Keratinocyte (primary cell): Measurements from ENCODE around the gene ITPKC. TPM values are rescaled to one million over a fixed set of nuclear protein-coding genes. Genes with fewer than 3 reads are reported as not detected.

Experiments
- DNase-seq: peaks from one replicate; pipeline ENCODE4 v3.0.0-alpha.2; 2011; ENCODE audit warnings: low read depth, missing footprints, low spot score
- FAIRE-seq: peaks from 2 replicates; lab custom pipeline; 2011; peaks lifted over from hg19 to GRCh38; lab: Jason Lieb, UNC
- H2AFZ ChIP-seq: 2 replicates; pipeline ENCODE4 v1.6.0; 2012; ENCODE audit warnings: low read length, control low read depth, inconsistent platforms; ENCODE audit not compliant: control insufficient read depth
- H3K27ac ChIP-seq: 2 replicates; pipeline ENCODE4 v1.5.1; 2011; ENCODE audit warnings: low read length; ENCODE audit not compliant: control insufficient read depth, insufficient read depth
- H3K27me3 ChIP-seq: 3 replicates; pipeline ENCODE4 v1.6.0; 2011; ENCODE audit warnings: low read length; ENCODE audit not compliant: control insufficient read depth, insufficient read depth; ENCODE audit errors: extremely low read depth
- H3K36me3 ChIP-seq, 2 experiments: 2 replicates in 1 of 2; 3 replicates in 1 of 2; pipeline ENCODE4 v1.5.1; 2011; ENCODE audit warnings: low read length in 2 of 2, mild to moderate bottlenecking in 1 of 2; ENCODE audit not compliant: control insufficient read depth in 2 of 2, insufficient read depth in 2 of 2; ENCODE audit errors: extremely low read depth in 1 of 2
- H3K4me1 ChIP-seq: 3 replicates; pipeline ENCODE4 v1.5.1; 2011; ENCODE audit warnings: low read length; ENCODE audit not compliant: control insufficient read depth, insufficient read depth; ENCODE audit errors: extremely low read depth
- H3K4me2 ChIP-seq: 3 replicates; pipeline ENCODE4 v1.6.0; 2011; ENCODE audit warnings: low read depth, low read length; ENCODE audit not compliant: control insufficient read depth, insufficient read depth; ENCODE audit errors: extremely low read depth
- H3K4me3 ChIP-seq, 3 experiments: fragments of 200-600 bp in 1 of 3; sonication (generic) in 1 of 3; 2 replicates in 2 of 3; 3 replicates in 1 of 3; pipeline ENCODE4 v1.5.1; 2011 to 2016; ENCODE audit warnings: low read length in 3 of 3, mild to moderate bottlenecking in 3 of 3, control low read depth in 2 of 3, inconsistent platforms in 1 of 3, low read depth in 1 of 3, mixed read lengths in 1 of 3, mixed run types in 1 of 3, moderate library complexity in 1 of 3; ENCODE audit not compliant: control insufficient read depth in 2 of 3, insufficient read depth in 2 of 3; ENCODE audit errors: extremely low read depth in 1 of 3
- H3K79me2 ChIP-seq: 2 replicates; pipeline ENCODE4 v1.6.0; 2012; ENCODE audit warnings: low read length; ENCODE audit not compliant: control insufficient read depth, insufficient read depth
- H3K9ac ChIP-seq: 3 replicates; pipeline ENCODE4 v1.6.0; 2011; ENCODE audit warnings: low read length; ENCODE audit not compliant: control insufficient read depth, insufficient read depth; ENCODE audit errors: extremely low read depth
- H3K9me1 ChIP-seq: 3 replicates; pipeline ENCODE4 v1.6.0; 2011; ENCODE audit warnings: low read length; ENCODE audit not compliant: control insufficient read depth, insufficient read depth; ENCODE audit errors: extremely low read depth
- H3K9me3 ChIP-seq: 2 replicates; pipeline ENCODE4 v1.5.1; 2012; ENCODE audit warnings: low read depth, low read length; ENCODE audit not compliant: control insufficient read depth
- H4K20me1 ChIP-seq: 3 replicates; pipeline ENCODE4 v1.6.0; 2011; ENCODE audit warnings: low read length; ENCODE audit not compliant: control insufficient read depth, insufficient read depth; ENCODE audit errors: extremely low read depth
- EZH2 ChIP-seq: IDR thresholded peaks from one replicate; pipeline ENCODE4 v1.6.1; 2012; ENCODE audit warnings: inconsistent platforms, mild to moderate bottlenecking, low read length, moderate library complexity
- dilution Hi-C: fragments of 300-500 bp; cut with MboI; formaldehyde crosslinking; loops from one replicate; pipeline ENCODE4 v1.7.0; 2020; ENCODE audit warnings: low sequenced_read_pairs; ENCODE audit not compliant: extremely low pct_ligation_motif_present
- polyA plus RNA-seq, 5 experiments: library from polyadenylated mRNA; depleted of rRNA in 3 of 5; stranded (reverse) in 3 of 5; stranded (forward) in 1 of 5; unstranded in 1 of 5; fragments of >200 nt; gene quantifications; 1 replicate in 1 of 5; 2 replicates in 3 of 5; 3 replicates in 1 of 5; pipeline versions ENCODE4 v1.2.1 to v1.2.3, GENCODE V29; 2011 to 2012; ENCODE audit warnings: missing spikeins in 2 of 5, low read depth in 1 of 5, low replicate concordance in 1 of 5
- TF ChIP-seq, protein P1 (sequence below), 3 experiments: IDR thresholded peaks in 1 of 3; conservative IDR thresholded peaks in 1 of 3; optimal IDR thresholded peaks in 1 of 3; 2 replicates in 2 of 3; 3 replicates in 1 of 3; pipeline versions ENCODE3 to v1.5.1; 2011; ENCODE audit warnings: low read length in 3 of 3, mild to moderate bottlenecking in 3 of 3, moderate library complexity in 2 of 3, control low read depth in 1 of 3, inconsistent platforms in 1 of 3; ENCODE audit not compliant: insufficient read depth in 2 of 3; ENCODE audit errors: extremely low read depth in 1 of 3

ITPKC gene
- polyA plus RNA-seq, 1 donor (not counting 4 experiments of a cell fraction or from before 2014, with no cell fraction given), result 17.2 TPM

DNA sequence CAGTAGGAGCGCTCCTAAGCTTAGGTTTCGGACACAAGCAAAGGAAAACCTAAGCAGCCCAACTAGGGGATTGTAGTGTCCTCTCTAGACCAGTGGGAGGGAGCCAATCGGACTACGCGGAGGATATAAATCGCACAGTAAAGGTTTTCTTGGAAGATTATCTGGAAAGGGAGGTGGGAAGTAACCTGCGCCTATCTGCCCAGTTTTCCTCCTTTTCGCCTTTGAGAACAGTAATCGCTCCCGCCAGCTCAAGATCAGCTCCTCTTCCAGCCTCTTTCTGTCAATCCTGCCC lies 60.7 kb downstream of the ITPKC start:
- peak overlapping the region; percentile 98 for H3K27ac ChIP-seq
- peak overlapping the region; percentile 70 to 96 (median 81) for H3K4me3 ChIP-seq
- H3K4me1 ChIP-seq, result peaks cover 26% of the 10 kb centered on the region
- peak overlapping the region; percentile 100 for H3K4me2 ChIP-seq
- FAIRE-seq (no peak), DNase-seq (no peak)
- H3K36me3 ChIP-seq, result no peaks in the 10 kb centered on the region
- TF ChIP-seq, protein P1, sequence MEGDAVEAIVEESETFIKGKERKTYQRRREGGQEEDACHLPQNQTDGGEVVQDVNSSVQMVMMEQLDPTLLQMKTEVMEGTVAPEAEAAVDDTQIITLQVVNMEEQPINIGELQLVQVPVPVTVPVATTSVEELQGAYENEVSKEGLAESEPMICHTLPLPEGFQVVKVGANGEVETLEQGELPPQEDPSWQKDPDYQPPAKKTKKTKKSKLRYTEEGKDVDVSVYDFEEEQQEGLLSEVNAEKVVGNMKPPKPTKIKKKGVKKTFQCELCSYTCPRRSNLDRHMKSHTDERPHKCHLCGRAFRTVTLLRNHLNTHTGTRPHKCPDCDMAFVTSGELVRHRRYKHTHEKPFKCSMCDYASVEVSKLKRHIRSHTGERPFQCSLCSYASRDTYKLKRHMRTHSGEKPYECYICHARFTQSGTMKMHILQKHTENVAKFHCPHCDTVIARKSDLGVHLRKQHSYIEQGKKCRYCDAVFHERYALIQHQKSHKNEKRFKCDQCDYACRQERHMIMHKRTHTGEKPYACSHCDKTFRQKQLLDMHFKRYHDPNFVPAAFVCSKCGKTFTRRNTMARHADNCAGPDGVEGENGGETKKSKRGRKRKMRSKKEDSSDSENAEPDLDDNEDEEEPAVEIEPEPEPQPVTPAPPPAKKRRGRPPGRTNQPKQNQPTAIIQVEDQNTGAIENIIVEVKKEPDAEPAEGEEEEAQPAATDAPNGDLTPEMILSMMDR (optimal IDR thresholded peaks at IDR 0.05 in 1 of 3, IDR thresholded peaks at IDR 0.05 in 1 of 3, conservative IDR thresholded peaks at IDR 0.05 in 1 of 3; ENCODE audit: extremely low read depth in 1 of 3, insufficient read depth in 2 of 3, low read length in 3 of 3), result no peak
- TF ChIP-seq EZH2, result no peak
- H3K9me1 ChIP-seq, result no peaks in the 10 kb centered on the region
- peak overlapping the region; percentile 90 for H2AFZ ChIP-seq
- H4K20me1 ChIP-seq, result no peaks in the 10 kb centered on the region
- H3K9me3 ChIP-seq, result no peaks in the 10 kb centered on the region
- H3K27me3 ChIP-seq, result no peaks in the 10 kb centered on the region
- no peaks in the 10 kb centered on the region for H3K79me2 ChIP-seq
- peak overlapping the region; percentile 93 for H3K9ac ChIP-seq
- dilution Hi-C loops, result no loop called here

DNA sequence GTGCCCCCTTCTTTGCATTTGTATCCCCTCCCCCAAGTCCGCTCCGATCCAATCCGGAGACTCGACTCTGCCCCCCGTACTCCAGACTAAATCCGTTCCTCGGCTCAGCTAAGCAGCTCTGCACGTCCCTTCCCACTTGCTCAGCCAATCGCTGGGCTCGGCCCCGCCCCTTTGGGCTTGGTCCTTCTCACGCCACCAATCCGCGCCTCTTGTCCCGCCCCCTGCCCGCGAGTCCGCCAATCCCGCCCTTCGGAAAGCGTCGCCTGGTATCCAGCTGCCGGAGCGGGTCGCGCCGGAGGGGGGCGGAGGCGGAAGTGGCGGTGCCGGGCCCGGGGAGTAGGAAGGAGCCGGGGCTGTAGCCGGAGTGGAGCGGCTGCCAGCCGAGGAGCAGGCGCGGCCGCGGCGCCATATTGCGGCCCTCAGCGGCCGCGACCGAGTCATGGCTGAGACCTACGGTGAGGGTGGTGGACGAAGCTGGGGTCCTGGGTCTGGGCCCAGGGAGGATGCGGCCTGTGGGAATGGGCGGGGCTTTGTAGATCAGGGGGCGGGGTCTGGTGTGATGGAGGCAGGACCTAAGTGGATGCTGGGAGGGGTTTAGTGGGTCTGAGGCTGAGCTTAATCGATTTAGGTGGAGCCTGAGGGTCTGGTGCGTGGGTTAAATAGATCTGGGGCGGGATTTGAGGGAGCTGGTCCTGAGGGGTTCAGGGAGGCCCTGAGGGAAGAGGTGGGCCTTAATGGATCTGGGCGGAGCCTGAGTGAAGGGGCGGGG lies 61.2 kb downstream of the ITPKC start, which contains the start of gene RAB4B:
Gene RAB4B, plus strand, starts transcription at position 311 of the 769 bp plus-strand sequence. Its CDS starts 129 bp downstream, at position 440.
- H3K4me2 ChIP-seq, result peak within 1 kb of the TSS; percentile 100
- peak within 1 kb of the TSS; percentile 93 for H3K9ac ChIP-seq
- dilution Hi-C loops, result no loop called here
- no peaks in the 10 kb centered on the region for H3K27me3 ChIP-seq
- FAIRE-seq, result peak; percentile 65
- peak; percentile 99 for DNase-seq
- peak within 1 kb of the TSS; percentile 90 for H2AFZ ChIP-seq
- H3K79me2 ChIP-seq, result no peaks in the 10 kb centered on the region
- H3K9me3 ChIP-seq, result no peaks in the 10 kb centered on the region
- no peaks in the 10 kb centered on the region for H3K9me1 ChIP-seq
- H3K4me1 ChIP-seq, result peaks cover 26% of the 10 kb centered on the region
- H3K36me3 ChIP-seq, result no peaks in the 10 kb centered on the region
- H3K4me3 ChIP-seq, result peak within 1 kb of the TSS; percentile 70 to 96 (median 81)
- no peaks in the 10 kb centered on the region for H4K20me1 ChIP-seq
- H3K27ac ChIP-seq, result peak within 1 kb of the TSS; percentile 98
- TF ChIP-seq, protein P1 (optimal IDR thresholded peaks at IDR 0.05 in 1 of 3, IDR thresholded peaks at IDR 0.05 in 1 of 3, conservative IDR thresholded peaks at IDR 0.05 in 1 of 3; ENCODE audit: extremely low read depth in 1 of 3, insufficient read depth in 2 of 3, low read length in 3 of 3), result no peak
- no peak for TF ChIP-seq EZH2
